ENCODE data around the gene OSGIN1.
"Not testable (repeated sequence)": the region's sequence is repeated elsewhere in the genome, so short reads cannot be mapped to it uniquely, and the experiment has no call there.

Gene OSGIN1

DNA sequence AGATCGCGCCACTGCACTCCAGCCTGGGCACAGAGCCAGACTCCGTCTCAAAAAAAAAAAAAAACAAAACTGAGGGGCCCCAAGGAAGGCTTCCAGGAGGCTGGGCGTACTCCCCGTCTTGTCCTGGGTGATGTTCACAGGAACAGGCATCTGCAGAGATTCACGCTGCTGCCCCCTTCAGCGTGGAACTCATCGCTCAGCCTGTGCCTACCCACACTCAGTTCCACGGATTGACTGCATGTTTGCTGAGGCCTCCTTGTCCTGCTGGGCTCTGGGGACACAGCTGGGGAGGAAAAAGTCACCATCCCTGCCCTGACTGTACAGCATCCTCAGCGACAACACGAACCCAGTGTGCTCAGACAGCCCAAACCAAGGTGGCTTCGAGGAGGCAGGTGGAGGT, 12.9 kb upstream of the OSGIN1 start:
- in situ Hi-C loops (cut with MboI; ENCODE audit: low sequenced_read_pairs): no loop called here

DNA sequence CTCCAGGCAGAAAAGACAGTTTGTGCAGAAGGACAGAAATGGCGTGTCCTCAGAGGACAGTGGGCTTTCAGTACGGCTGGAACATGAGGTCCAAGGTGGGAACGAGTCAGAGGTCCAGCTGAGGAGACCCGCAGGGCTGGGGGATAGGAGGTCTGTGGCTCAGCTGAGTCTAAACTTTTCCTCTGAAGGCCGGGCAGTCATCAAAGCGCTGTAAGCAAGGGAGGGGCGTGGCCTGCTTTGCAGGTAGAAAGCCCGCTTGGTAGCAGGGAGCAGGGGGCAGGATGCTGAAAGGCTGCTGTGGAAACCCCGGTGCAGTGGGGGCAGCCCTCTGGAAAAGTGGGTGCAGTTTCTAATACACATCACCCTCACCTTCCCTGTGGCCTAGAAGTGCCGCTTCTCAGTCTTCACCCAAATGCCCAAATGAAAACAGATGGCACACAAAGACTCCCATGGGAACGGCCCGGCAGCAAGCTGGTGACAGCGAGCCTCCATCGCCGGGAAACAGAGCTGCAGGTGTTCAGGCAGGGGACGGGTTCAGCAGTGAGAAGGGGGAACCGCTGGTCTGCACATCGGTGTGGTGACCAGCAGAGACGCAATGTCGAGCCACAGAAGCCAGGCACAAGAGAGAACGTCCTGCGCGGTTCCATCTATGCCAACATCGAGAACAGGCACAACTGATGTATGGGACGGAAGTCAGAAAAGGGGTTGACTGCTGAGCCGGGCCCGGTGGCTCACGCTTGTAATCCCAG, 12.2 kb upstream of the OSGIN1 start:
- in situ Hi-C loops (cut with MboI; ENCODE audit: low sequenced_read_pairs): no loop called here

DNA sequence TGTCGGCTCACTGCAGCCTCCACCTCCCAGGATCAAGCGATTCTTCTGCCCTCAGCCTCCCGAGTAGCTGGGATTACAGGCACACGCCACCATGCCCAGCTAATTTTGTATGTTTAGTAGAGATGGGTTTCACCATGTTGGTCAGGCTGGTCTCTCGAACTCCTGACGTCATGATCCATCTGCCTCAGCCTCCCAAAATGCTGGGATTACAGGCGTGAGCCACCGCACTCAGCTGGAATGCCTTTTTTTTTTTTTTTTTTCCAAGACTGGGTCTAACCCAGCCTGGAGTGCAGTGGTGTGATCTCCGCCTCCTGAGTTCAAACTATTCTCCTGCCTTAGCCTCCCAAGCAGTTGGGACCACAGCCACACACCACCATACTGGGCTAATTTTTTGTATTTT, 11.5 kb upstream of the OSGIN1 start:
- in situ Hi-C loops (cut with MboI; ENCODE audit: low sequenced_read_pairs): not testable (repeated sequence)

- in situ Hi-C loops (cut with MboI; ENCODE audit: low sequenced_read_pairs): no loop called here
Observed at GRCh38 chr16:83942074-83942473, 11.0 kb upstream of the OSGIN1 start.

DNA sequence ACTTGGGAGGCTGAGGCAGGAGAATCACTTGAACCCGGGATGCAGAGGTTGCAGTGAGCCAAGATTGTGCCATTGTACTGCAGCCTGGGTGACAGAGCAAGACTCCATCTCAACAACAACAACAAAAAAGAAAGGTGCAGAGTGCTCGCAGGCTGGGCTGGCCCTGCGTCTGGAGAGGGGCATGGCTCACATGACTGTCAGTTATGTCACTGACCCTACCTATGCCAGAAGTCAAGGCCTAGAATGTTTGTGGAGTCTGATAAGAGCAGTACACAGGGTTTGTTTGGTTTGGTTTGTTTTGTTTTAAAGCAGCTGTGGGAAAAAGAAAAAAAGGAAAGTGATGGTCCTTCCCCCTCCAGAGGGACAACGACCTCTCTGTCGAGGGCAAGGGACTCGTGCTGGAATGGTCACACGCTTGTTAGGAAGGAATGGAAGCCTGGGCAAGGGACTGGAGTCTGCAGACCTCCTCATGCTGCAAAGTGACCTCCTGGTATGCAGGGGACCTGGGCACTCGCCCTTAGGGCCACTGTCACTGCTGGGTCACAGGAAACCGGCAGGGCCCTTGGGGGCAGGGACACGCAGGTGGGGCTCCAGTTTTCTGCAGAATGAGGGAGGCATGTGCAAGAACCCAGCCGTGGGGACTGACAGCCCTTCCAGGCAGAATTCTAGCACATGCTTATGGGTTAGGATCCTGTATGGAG, 10.1 kb upstream of the OSGIN1 start:
- in situ Hi-C loops (cut with MboI; ENCODE audit: low sequenced_read_pairs): no loop called here

GRCh38 chr16:83943516-83944050, 9.5 kb upstream of the OSGIN1 start:
- in situ Hi-C loops (cut with MboI; ENCODE audit: low sequenced_read_pairs): no loop called here

DNA sequence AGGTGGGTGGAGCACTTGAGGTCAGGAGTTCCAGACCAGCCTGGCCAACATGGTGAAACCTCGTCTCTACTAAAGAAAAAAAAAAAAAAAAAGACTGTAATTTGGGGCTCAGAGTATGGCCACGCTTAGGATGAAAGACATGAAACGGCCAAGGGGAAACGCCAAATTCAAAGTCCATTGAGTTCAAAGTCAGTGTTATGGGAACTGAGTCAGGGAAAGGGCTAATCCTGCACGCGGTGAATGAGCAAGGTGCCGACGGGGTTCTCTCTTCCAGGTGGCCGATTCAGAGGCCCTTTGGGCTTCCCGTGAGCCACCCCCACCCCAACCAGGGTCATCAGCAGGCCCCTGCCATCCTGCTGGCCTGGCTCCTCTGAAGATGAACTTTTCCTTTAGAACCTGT, 7.5 kb upstream of the OSGIN1 start:
- in situ Hi-C loops (cut with MboI; ENCODE audit: low sequenced_read_pairs): no loop called here

- in situ Hi-C loops (cut with MboI; ENCODE audit: low sequenced_read_pairs): no loop called here
Observed at GRCh38 chr16:83946154-83946780, 6.8 kb upstream of the OSGIN1 start.

- in situ Hi-C loops (cut with MboI; ENCODE audit: low sequenced_read_pairs): no loop called here
Observed at GRCh38 chr16:83946781-83947566, 6.1 kb upstream of the OSGIN1 start.

GRCh38 chr16:83947642-83948234, 5.3 kb upstream of the OSGIN1 start:
- in situ Hi-C loops (cut with MboI; ENCODE audit: low sequenced_read_pairs): no loop called here

DNA sequence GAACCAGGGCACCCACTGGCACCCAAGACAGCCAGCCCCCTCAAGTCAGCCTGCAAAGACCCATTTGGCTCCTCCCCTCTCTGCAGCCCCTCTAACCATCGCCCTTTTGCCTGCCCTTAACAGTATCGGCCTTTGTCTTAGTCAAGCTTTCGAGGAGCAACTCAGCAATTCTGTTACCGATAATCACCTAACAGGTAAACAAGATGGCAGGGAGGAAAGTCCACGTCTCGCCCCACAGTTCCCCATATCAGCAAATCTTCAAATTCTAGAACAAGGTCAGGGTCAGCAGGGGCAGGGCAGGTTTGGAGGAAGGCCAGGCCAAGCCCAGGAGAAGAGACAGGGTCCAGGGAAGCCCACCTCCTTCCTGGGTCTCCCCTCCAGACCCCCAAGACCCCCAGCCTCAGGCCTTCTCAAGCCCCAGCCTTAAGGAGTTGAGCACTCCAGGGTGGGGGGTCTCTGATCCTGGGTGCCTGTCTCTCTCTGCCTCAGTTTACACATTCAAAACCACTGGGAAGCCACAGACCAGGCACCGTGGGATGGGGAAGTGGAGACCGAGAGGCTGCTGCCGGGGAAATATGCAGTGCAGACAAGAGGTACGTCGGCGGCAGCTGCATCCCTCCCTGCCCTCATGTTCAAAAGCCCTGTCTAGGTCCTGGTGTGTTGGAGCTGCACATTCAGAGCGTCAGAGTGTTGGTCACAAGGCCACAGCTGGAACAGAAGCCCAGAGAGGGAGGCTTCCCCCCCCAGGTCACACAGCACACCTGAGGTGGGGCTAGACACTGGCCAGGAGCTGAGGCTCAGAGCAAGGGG, 3.9 kb upstream of the OSGIN1 start:
- in situ Hi-C loops (cut with MboI; ENCODE audit: low sequenced_read_pairs): no loop called here

GRCh38 chr16:83949724-83950001, 3.4 kb upstream of the OSGIN1 start:
- in situ Hi-C loops (cut with MboI; ENCODE audit: low sequenced_read_pairs): loop anchor here (25.0 kb wide), 1 partner anchor 538 kb away; no protein-coding TSS in a partner anchor

GRCh38 chr16:83950862-83951399, 2.1 kb upstream of the OSGIN1 start:
- in situ Hi-C loops (cut with MboI; ENCODE audit: low sequenced_read_pairs): loop anchor here (25.0 kb wide), 1 partner anchor 536 kb away; no protein-coding TSS in a partner anchor

- in situ Hi-C loops (cut with MboI; ENCODE audit: low sequenced_read_pairs): loop anchor here (25.0 kb wide), 1 partner anchor 536 kb away; no protein-coding TSS in a partner anchor
Observed at GRCh38 chr16:83951544-83951943, 1.5 kb upstream of the OSGIN1 start.

GRCh38 chr16:83952587-83952939, 477 bp upstream of the OSGIN1 start:
- in situ Hi-C loops (cut with MboI; ENCODE audit: low sequenced_read_pairs): loop anchor here (25.0 kb wide), 1 partner anchor 535 kb away; no protein-coding TSS in a partner anchor

GRCh38 chr16:83953796-83954576, 946 bp downstream of the OSGIN1 start:
- in situ Hi-C loops (cut with MboI; ENCODE audit: low sequenced_read_pairs): loop anchor here (25.0 kb wide), 1 partner anchor 533 kb away; no protein-coding TSS in a partner anchor

DNA sequence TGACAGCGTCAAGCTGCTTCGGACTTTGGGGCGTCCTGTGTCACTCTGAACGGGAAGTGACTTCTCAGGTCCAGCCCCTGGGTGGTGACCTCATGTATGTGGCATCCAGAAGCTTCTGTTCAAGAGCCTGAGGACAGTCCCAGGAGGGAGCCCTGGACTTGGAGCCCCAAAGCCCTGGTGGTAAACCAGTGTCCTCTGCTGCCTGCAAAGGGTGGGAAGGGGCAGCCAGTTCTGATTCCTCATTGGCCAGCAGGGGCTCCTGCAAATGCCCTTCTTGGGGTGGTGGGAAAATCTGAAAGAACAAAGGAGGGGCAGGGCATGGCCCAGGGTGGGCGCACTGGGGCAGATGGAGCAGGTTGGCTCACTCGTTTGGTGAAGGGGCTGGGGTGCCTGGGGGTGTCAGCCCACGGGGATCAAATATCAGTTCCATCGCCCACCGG, 1.6 kb downstream of the OSGIN1 start:
- in situ Hi-C loops (cut with MboI; ENCODE audit: low sequenced_read_pairs): loop anchor here (25.0 kb wide), 1 partner anchor 533 kb away; no protein-coding TSS in a partner anchor
